ENCODE results near the gene HTR1E.
"Not testable (repeated sequence)": the region's sequence is repeated elsewhere in the genome, so short reads cannot be mapped to it uniquely, and the experiment has no call there.

HTR1E gene, protein sequence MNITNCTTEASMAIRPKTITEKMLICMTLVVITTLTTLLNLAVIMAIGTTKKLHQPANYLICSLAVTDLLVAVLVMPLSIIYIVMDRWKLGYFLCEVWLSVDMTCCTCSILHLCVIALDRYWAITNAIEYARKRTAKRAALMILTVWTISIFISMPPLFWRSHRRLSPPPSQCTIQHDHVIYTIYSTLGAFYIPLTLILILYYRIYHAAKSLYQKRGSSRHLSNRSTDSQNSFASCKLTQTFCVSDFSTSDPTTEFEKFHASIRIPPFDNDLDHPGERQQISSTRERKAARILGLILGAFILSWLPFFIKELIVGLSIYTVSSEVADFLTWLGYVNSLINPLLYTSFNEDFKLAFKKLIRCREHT

GRCh38 chr6:86937219-86938079, at the start of gene HTR1E:
TSS of gene HTR1E (plus strand) at chr6:86937528. CDS start at chr6:87015335, 77,807 bp downstream.
- DNase-seq (ENCODE audit: low spot score): peak; percentile 55

GRCh38 chr6:86888301-86888700, 49.0 kb upstream of the HTR1E start:
- DNase-seq (ENCODE audit: low spot score): no peak

DNA sequence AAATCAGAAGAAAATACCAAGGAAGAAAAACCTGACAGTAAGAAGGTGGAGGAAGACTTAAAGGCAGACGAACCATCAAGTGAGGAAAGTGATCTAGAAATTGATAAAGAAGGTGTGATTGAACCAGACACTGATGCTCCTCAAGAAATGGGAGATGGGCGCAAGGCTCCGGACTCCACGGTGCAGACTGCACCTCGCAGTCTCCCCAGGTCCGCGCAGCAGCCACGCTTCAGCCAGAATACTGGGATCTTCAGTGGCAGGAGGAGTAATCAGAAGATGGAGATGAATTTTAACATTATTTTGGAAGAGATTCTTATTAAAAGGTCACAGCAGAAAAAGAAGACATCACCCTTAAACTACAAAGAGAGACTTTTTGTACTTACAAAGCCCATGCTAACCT, 40.1 kb upstream of the HTR1E start:
- DNase-seq (ENCODE audit: low spot score): not testable (repeated sequence)

DNA sequence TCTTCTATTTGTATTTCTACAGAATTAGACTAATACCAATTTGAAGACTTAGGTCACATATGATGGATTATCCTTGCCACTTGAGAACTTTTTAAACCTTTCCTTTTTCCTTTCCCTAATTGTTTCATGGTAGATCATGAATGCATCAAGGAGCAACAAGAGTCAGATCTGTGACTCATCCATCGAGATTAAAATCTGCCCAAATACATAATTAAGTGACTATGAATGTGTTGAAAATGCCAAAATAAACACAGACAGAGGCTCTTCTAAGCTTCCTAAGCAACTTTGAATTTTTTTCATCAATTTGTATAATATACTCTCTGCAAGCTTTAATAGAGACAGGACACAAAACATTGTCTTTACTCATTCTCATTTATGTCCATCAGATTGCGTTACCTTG, 23.5 kb upstream of the HTR1E start:
- DNase-seq (ENCODE audit: low spot score): no peak

GRCh38 chr6:86916393-86916792, 20.9 kb upstream of the HTR1E start:
- DNase-seq (ENCODE audit: low spot score): no peak

DNA sequence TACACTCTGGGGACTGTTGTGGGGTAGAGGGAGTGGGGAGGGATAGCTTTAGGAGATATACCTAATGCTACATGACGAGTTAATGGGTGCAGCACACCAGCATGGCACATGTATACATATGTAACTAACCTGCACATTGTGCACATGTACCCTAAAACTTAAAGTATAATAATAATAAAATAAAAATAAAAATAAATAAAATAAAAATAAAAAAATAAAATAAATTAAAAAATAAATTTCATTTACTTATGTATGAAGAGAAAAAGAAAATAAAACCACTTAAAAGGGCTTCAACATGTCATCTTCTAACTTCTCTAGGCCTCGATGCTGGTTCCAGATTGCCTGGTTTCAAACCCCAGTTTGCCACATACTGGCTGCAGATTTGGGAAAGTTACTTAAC, 10.2 kb upstream of the HTR1E start:
- DNase-seq (ENCODE audit: low spot score): not testable (repeated sequence)

DNA sequence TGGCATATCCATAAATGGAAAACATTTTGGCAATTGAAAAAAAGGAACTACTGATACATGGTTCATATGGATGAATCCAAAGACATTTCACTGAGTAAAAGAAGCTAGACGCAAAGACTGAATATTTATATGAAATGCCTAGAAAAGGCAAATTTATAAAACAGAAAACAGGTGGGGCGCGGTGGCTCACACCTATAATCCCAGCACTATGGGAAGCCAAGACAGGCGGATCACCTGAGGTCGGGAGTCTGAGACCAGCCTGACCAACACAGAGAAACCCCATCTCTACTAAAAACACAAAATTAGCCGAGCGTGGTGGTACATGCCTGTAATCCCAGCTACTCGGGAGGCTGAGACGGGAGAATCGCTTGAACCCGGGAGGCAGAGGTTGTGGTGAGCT, 9.5 kb upstream of the HTR1E start:
- DNase-seq (ENCODE audit: low spot score): not testable (repeated sequence)

- DNase-seq (ENCODE audit: low spot score): no peak
Observed at GRCh38 chr6:86934365-86934764, 3.0 kb upstream of the HTR1E start.

DNA sequence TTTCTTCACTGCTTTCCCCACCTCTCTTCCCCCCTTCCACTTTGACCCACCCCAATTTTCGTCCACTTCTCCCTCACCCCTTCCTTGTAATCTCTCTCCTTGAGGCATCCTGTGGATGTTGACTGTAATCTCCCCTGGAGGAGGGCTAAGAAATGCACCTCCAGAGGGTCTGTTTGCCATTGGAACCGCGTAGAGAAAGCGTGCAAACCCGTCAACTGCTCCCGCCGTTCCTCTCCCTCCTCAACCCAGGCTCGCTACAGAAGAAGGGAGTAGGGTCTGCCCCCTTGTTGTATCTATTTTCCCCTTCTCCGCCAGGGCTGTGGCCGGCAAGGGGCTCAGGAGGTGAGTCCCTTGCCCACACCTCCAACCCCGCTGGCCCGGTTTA, 502 bp upstream of the HTR1E start:
- DNase-seq (ENCODE audit: low spot score): no peak

DNA sequence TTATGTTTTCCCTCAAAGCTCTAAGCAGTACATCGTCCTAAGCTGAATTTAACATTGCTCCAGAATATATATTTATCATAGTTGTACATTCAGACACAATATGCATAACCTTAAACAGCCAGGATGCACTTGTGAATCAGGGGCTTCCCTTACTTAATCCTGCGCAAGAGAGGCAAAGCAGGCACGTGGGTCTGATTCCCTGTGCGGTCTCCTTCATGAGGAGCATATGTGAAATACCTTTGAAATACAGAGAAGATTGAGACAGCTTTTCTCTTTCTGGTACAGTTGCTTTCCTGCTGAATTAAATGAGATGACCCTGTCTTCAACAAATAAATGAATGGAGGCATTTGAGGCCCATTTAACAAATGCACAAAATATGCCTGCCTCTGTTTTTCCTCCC, 1.5 kb downstream of the HTR1E start:
- no peak for DNase-seq (ENCODE audit: low spot score)

- no peak for DNase-seq (ENCODE audit: low spot score)
Observed at GRCh38 chr6:86941461-86941860, 4.1 kb downstream of the HTR1E start.

DNA sequence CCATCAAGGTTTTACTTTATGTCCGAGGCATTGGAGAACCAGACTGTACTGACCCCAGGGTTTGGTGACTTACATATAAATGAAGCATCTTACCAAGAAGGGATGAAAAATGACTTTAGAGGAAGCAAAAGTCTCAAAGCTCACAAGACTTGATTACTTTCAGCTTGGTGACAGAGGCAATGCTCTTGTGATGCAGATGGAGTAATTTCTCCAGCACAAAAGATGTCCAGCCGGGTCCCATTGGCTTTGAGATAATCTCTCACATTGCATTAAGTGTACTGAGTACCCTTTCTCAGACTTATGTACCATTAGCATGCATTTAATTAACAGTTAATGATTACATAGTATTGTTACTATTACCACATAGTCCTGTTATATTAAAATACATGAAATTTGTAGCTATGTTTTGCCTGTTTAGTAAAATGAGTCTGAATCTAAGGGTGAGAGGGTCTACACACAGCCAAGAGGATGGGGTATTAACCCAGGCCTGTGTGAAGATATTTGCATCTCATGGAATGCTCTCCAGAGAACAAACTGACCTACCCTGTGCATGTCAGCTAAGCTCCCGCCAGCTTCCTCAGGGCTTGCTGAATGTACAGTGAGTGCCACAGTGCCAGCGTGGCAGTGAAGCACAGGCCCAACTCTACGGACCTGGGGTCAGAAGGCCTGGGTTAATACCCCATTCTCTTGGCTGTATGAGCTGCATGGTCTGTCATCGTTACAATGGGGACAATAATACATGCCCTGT, 5.6 kb downstream of the HTR1E start:
- no peak for DNase-seq (ENCODE audit: low spot score)

GRCh38 chr6:86943819-86944407, 6.6 kb downstream of the HTR1E start:
- DNase-seq (ENCODE audit: low spot score): no peak

GRCh38 chr6:86949771-86950170, 12.4 kb downstream of the HTR1E start:
- no peak for DNase-seq (ENCODE audit: low spot score)

DNA sequence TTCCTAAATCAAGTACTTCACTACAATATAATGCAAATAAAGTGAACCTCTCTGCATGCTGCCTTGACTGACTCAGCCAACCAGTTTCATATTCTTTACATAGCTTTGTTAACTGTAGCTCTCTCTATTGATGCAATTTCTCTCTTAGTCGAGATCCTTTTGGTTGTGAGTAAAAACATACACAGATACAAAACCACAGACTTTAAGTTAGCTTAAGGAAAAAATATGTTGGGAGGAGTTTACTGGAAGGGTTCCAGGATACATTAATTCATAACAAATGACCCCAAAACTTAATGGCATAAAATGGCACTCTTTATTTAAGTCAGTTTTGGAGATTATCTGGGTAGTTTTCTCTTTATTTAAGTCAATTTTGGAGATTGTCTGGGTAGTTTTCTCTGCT, 15.7 kb downstream of the HTR1E start:
- no peak for DNase-seq (ENCODE audit: low spot score)

DNA sequence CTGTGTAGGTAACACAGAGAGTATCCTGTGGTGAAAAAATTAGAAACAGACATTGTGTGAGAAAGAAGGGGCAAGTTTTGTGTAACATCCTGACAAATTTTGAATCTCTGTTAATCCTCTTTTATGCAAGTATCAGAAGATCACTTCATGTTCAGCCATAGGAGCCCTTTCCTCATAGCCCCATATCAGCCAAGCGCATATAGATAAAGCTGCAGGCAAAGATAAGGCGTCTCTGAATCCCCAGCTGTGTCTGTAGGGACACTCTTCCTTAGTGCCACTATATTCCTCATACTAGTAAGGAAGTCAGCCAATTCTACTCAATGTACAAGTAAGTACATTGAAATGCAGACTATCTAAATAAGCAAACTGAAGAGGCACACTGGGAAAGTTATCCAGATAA, 22.3 kb downstream of the HTR1E start:
- no peak for DNase-seq (ENCODE audit: low spot score)

GRCh38 chr6:86961455-86962200, 24.3 kb downstream of the HTR1E start:
- DNase-seq (ENCODE audit: low spot score): no peak

DNA sequence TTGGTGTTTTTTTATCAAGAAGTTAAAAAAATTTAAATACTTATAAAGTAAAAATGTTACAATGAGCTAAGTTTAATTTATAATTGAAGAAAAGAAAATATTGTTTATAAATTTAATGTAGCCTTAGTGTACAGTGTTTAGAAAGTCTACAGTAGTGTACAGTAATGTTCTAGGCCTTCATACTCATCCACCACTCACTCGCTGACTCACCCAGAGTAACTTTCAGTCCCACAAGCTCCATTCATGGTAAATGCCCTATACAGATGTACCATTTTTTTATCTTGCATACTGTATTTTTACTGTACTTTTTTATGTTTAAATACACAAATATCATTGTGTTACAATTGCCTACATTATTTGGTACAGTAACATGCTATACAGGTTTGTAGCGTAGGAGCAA, 26.0 kb downstream of the HTR1E start:
- DNase-seq (ENCODE audit: low spot score): no peak

- DNase-seq (ENCODE audit: low spot score): no peak
Observed at GRCh38 chr6:86964029-86964579, 26.8 kb downstream of the HTR1E start.

- DNase-seq (ENCODE audit: low spot score): no peak
Observed at GRCh38 chr6:86966271-86966670, 28.9 kb downstream of the HTR1E start.

- no peak for DNase-seq (ENCODE audit: low spot score)
Observed at GRCh38 chr6:86969573-86969972, 32.2 kb downstream of the HTR1E start.

Measured in NAMALWA (cell line).